K562 (cell line): Measurements from ENCODE around the gene UBE2A.

ENCODE experiments used
- CBX5 ChIP-seq: IDR thresholded peaks from 2 replicates; pipeline ENCODE4 v1.6.1; 2014; ENCODE audit warnings: low read depth, borderline replicate concordance
- CHD7 ChIP-seq: fragments of 200-600 bp; sonication (generic); IDR thresholded peaks from one replicate; pipeline ENCODE4 v1.6.1; 2012; ENCODE audit warnings: mild to moderate bottlenecking, low read depth, low read length, inconsistent platforms
- CREM ChIP-seq: IDR thresholded peaks from 2 replicates; pipeline ENCODE4 v1.6.1; 2014; ENCODE audit warnings: antibody characterized with exemption, low read depth
- CTCF ChIP-seq, 3 experiments: IDR thresholded peaks in 2 of 3; conservative IDR thresholded peaks in 1 of 3; 2 replicates each; pipeline ENCODE4 v1.5.1; 2011 to 2012; ENCODE audit warnings: low read length in 3 of 3, mild to moderate bottlenecking in 3 of 3, control low read depth in 2 of 3, improper control_type of control experiment in 1 of 3, inconsistent platforms in 1 of 3, low read depth in 1 of 3, mixed read lengths in 1 of 3, moderate library complexity in 1 of 3; ENCODE audit not compliant: insufficient read depth in 2 of 3
- E2F8 ChIP-seq: fragments of 450-650 bp; IDR thresholded peaks from 2 replicates; pipeline ENCODE4 v1.7.1; 2018; ENCODE audit warnings: mild to moderate bottlenecking, low read depth; ENCODE audit not compliant: partially characterized antibody
- GABPA ChIP-seq: fragments of 200-800 bp; sonication (Bioruptor generic); conservative IDR thresholded peaks from 2 replicates; pipeline ENCODE4 v1.6.1; 2016; ENCODE audit warnings: low read depth, missing genetic modification characterization, missing compliant biosample characterization
- GATA2 ChIP-seq: sonication (generic); formaldehyde crosslinking; IDR thresholded peaks from 2 replicates; pipeline ENCODE4 v1.4.0; 2020; ENCODE audit warnings: mild to moderate bottlenecking, missing genetic modification reagents
- HMGN3 ChIP-seq: IDR thresholded peaks from 2 replicates; pipeline ENCODE4 v1.6.1; 2011; ENCODE audit warnings: borderline replicate concordance, low read depth, mild to moderate bottlenecking, mixed read lengths, low read length; ENCODE audit not compliant: insufficient read length; ENCODE audit errors: extremely low read depth
- PCBP2 ChIP-seq: fragments of 200-400 bp; formaldehyde crosslinking; IDR thresholded peaks from 2 replicates; pipeline ENCODE4 v1.6.1; 2018; ENCODE audit warnings: low read length, low read depth, mild to moderate bottlenecking, moderate library complexity; ENCODE audit not compliant: poor library complexity, severe bottlenecking
- PKNOX1 ChIP-seq: fragments of 450-650 bp; IDR thresholded peaks from 2 replicates; pipeline ENCODE4 v1.6.1; 2016
- ZNF232 ChIP-seq: sonication (generic); formaldehyde crosslinking; IDR thresholded peaks from 2 replicates; pipeline ENCODE4 v1.8.0; 2022; ENCODE audit warnings: mild to moderate bottlenecking, missing genetic modification reagents
- ZNF274 ChIP-seq: IDR thresholded peaks from 2 replicates; pipeline ENCODE4 v1.6.1; 2011; ENCODE audit warnings: low read depth, mild to moderate bottlenecking, low read length, moderate library complexity, borderline replicate concordance
- ZNF589 ChIP-seq: fragments of 200-800 bp; sonication (Bioruptor generic); IDR thresholded peaks from 2 replicates; pipeline ENCODE4 v1.6.1; 2016; ENCODE audit warnings: low read depth, missing genetic modification characterization, missing compliant biosample characterization
- ZNF77 ChIP-seq: fragments of 250-450 bp; sonication (Bioruptor Pico); IDR thresholded peaks from 2 replicates; pipeline ENCODE4 v1.5.0; 2020

GRCh38 chrX:119549327-119550016 is 24.9 kb upstream of the UBE2A start:
- no peak for TF ChIP-seq ZNF77 (CRISPR knock-in tag)
- no peak for TF ChIP-seq CBX5
- no peak for TF ChIP-seq E2F8
- TF ChIP-seq ZNF589 (CRISPR knock-in tag): no peak
- TF ChIP-seq PKNOX1: no peak
- TF ChIP-seq PCBP2: no peak
- no peak for TF ChIP-seq CHD7
- TF ChIP-seq ZNF274: no peak
- no peak for TF ChIP-seq CTCF (IDR thresholded peaks at IDR 0.05 in 2 of 3, conservative IDR thresholded peaks at IDR 0.05 in 1 of 3; ENCODE audit: insufficient read depth in 2 of 3, low read depth in 1 of 3, low read length in 3 of 3)
- no peak for TF ChIP-seq GATA2 (CRISPR knock-in tag)
- TF ChIP-seq CREM: no peak
- TF ChIP-seq GABPA (tag): no peak
- TF ChIP-seq ZNF232 (CRISPR knock-in tag): no peak
- TF ChIP-seq HMGN3: no peak
